Measurements from ENCODE around the gene MNT.

DNA sequence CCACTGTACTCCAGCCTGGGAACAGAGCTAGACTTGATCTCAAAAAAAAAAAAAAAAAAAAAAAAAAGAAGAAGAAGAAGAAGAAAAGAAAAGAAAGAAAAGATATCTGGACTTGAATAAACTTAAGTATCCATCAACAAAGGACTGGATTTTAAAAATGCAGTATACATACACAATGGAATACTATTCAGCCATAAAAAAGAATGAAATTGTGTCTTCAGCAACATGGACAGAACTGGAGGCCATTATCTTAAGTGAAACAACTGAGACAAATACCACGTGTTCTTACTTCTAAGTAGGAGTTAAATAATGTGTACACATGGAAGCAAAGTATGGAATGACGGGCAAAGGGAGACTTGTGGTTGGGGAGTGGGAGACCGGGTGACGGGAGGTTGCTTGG, 40.1 kb upstream of the MNT start:
- TF ChIP-seq CTCF (IDR thresholded peaks at IDR 0.05) (no peak), POLR2A (IDR thresholded peaks at IDR 0.05) (no peak)
